ENCODE data around the gene IPO9.

IPO9 gene

GRCh38 chr1:201828820-201829774, at the start of gene IPO9:
Gene IPO9 (plus strand): TSS chr1:201829157. CDS start chr1:201829210, 53 bp downstream.
- DNase-seq (ENCODE audit: extremely low read depth in 1 of 2, low read depth in 1 of 2), result peak; percentile 80 to 92

DNA sequence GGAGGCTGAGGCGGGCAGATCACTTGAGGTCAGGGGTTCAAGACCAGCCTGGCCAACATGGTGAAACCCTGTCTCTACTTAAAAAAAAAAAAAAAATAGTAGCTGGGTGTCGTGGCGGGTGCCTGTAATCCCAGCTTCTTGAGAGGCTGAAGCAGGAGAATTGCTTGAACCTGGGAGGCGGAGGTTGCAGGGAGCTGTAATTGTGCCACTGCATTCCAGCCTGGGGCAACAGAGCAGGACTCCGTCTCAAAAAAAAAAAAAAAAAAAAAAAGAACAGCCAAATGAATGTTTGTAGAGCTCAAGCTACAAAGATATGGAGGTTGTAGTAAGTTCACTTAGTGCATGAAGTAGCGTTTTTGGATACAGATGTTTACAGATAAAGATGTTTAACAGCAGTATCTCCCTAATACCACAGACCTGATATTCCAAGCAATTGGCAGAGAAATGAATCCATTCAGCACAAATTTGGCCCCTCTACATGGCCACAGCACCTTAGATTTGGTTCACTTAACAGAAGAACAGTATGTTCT, 49.5 kb upstream of the IPO9 start:
- DNase-seq (ENCODE audit: extremely low read depth in 1 of 2, low read depth in 1 of 2), result no peak

GRCh38 chr1:201780952-201781351, 48.0 kb upstream of the IPO9 start:
- DNase-seq (ENCODE audit: extremely low read depth in 1 of 2, low read depth in 1 of 2), result no peak

DNA sequence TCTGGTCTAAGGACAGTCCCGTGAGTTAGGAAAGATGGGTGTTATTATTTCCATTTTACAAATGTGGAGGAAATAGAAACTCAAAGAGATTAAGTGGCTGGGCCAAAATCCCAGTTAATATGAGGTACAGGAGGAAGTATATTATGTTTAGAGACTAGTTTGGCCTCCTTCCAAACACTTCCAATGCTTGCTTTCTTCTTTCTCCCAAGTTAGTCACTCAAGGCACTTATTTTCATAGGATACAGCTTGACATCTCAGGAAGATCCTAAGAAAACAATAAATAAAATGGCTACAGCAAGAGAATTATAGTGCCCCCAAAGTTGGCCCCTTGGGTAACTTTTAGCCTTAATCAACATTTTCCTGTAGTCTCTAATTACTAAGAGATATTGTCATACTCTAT, 47.5 kb upstream of the IPO9 start:
- DNase-seq (ENCODE audit: extremely low read depth in 1 of 2, low read depth in 1 of 2), result no peak

DNA sequence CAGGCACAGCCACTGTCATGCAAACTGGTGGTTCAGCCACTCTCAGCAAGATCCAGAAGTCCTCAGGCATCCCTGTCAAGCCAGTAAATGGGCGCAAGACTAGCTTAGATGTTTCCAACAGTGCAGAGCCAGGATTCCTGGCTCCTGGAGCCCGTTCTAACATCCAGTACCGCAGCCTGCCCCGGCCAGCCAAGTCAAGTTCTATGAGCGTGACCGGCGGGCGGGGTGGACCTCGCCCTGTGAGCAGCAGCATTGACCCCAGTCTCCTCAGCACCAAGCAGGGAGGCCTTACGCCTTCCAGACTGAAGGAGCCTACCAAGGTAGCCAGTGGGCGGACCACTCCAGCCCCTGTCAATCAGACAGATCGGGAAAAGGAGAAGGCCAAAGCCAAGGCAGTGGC, 46.6 kb upstream of the IPO9 start:
- DNase-seq (ENCODE audit: extremely low read depth in 1 of 2, low read depth in 1 of 2), result no peak

- no peak for DNase-seq (ENCODE audit: extremely low read depth in 1 of 2, low read depth in 1 of 2)
These were observed 45.9 kb upstream of the IPO9 start for GRCh38 chr1:201783058-201783457.

DNA sequence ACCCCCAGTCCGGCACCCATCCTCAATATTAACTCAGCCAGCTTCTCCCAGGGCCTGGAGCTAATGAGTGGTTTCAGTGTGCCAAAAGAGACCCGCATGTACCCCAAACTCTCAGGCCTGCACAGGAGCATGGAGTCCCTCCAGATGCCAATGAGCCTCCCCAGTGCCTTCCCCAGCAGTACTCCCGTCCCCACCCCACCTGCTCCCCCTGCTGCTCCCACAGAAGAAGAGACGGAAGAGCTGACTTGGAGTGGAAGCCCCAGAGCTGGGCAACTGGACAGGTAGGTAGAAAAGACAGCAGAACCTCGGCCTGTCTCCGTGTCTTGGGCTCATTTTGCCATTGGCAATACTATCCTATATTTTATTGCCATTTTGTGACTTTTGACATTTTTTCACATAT, 45.4 kb upstream of the IPO9 start:
- DNase-seq (ENCODE audit: extremely low read depth in 1 of 2, low read depth in 1 of 2), result no peak

DNA sequence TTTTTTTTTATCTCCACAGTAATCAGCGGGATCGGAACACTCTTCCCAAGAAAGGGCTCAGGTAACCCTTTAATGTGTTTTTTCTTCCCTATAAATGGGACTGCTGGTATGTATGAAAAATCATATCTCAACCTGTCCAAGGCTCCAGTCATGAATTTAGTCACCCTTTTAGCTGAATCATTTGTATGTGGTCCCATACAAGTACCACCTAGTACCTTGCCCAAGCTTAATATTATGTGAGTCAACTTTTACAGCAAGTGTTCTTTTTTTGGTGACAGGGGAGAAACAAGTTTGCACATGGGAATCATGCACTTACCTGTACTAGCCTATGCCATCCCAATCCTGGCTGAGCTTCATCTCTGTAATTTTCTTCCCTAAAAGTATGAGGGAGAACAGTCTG, 43.7 kb upstream of the IPO9 start:
- DNase-seq (ENCODE audit: extremely low read depth in 1 of 2, low read depth in 1 of 2), result no peak

DNA sequence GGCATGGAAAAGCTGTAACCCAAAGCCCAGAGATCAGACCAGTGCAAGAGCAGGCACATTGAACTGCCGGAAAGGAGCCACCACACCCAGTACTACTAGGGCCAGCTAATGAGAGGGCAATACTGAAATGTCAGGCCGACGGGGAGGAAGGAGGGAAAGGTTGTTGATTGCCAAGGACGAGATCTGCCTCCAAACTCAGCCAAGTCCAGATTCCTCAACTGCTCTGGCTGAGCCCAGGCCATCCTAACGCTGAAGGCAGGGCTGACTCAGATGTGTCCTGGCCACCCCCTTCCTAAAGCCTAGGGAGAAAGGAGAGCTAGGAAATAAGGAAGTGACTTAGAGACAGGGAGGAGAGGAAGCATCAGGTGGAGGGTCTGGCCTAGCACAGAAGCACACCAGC, 42.1 kb upstream of the IPO9 start:
- DNase-seq (ENCODE audit: extremely low read depth in 1 of 2, low read depth in 1 of 2), result no peak

GRCh38 chr1:201788296-201788695, 40.7 kb upstream of the IPO9 start:
- no peak for DNase-seq (ENCODE audit: extremely low read depth in 1 of 2, low read depth in 1 of 2)

DNA sequence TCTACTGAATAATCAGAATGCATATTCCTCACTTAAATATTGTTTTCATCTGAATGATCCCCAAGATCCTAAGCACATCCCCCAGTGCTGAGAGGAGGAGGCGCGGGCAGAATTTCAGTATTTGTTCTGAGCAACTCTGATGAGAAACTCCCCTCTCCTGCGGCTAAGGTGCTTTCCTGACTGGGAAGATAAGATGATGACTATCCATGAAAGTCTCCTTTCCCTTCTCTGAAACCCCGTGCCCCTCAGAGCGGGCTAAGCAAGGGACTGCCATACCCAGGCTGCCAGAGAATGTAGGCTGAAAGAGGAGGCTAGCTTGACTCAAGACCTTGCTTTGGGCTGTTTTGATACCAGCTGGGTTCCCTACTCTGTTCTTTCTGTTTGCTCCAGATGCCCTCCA, 39.7 kb upstream of the IPO9 start:
- no peak for DNase-seq (ENCODE audit: extremely low read depth in 1 of 2, low read depth in 1 of 2)

DNA sequence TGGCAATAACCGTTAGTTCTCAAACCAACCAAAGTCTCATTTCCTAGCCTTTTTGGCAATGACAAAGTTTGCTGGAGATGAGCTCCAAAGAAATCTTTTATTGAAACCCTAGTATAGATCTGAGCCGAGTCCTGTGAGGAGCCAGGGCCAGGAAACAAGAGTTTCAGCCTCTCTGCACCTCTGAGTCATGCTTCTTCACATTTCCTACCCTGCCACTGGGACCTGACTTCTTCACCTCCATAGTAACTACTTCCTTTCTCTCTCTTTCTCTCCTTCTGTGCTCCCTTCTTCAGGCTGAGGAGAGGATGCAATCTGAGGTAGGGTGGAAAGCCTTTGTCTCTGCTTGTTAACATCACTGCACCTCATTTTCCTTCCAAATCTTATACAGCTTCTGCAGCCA, 38.7 kb upstream of the IPO9 start:
- DNase-seq (ENCODE audit: extremely low read depth in 1 of 2, low read depth in 1 of 2), result no peak

- DNase-seq (ENCODE audit: extremely low read depth in 1 of 2, low read depth in 1 of 2), result no peak
These were observed 37.7 kb upstream of the IPO9 start for GRCh38 chr1:201791051-201791778.

DNA sequence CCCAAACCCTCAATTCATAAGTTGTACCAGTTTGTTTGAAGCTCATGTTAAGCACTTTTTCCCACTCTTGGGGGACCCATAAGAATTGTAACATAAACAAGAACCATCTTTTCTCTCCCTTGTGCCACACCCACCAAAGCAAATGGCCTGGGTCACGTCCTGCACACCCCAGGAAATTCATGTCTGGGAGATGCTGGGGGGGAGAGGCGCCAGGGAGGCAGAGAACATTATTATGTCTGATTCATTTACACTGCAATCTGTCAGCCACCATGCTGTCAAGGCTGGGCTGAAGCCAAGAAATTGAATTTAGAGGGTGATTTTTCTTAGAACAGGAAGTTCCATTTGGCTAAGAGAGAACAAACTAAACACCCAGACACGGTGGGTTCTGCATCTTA, 37.2 kb upstream of the IPO9 start:
- DNase-seq (ENCODE audit: extremely low read depth in 1 of 2, low read depth in 1 of 2), result no peak

DNA sequence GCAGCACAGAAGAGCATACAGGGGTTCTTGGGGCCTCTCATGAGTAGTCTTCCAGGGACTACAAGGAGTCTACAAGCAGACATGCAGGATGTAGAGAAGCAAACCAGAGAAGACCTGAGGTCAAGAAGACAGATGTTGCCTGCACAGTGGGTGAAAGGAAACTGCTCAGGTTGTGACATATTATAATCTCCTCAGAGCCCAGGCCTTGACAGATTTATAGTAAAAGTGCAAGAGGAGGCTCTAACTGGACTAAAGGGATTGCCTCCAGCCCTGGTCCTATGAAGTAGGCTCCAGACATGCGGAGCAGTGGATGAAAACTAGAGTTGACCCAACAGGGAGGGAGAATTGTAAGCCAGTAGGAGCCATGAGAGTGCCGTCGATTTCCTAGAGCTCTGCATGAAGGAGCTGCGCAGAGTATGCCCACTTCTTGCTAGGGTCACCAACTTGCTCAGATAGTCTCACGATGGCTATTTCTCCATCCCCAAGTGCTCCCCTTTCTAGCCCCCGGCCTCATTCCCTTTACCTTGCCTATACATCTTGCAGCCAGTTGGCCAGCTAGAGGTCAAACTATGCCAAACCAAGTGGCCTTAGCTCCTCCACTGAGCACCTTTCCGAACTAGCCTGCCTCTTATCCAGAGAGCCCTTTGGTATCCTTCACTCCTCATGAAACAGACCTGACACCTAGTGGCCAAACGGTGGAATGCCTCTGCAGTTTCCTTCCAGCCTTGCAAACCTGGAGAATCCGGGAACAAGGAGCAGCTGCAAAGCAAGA, 36.2 kb upstream of the IPO9 start:
- DNase-seq (ENCODE audit: extremely low read depth in 1 of 2, low read depth in 1 of 2), result peak; percentile 7 to 11

GRCh38 chr1:201793306-201793925, 35.5 kb upstream of the IPO9 start:
- no peak for DNase-seq (ENCODE audit: extremely low read depth in 1 of 2, low read depth in 1 of 2)

DNA sequence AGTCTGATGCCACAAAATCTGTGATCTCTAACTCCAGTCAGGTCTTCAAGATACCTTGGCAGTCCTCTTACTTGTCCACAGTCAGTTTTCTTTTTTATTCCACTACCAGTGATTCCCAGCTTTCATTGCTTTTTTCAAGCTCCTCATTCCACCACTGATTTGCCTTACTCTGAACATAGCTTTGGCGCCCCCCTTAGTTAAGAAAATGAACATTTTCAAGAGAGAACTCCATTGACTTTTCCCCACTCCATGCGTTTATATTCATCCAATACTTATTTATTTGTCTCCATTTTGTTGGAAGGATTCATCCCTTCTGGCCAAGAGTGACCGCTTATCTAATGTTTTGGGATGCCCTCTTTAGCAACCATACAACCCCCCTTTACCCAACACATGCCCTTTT, 33.9 kb upstream of the IPO9 start:
- no peak for DNase-seq (ENCODE audit: extremely low read depth in 1 of 2, low read depth in 1 of 2)

DNA sequence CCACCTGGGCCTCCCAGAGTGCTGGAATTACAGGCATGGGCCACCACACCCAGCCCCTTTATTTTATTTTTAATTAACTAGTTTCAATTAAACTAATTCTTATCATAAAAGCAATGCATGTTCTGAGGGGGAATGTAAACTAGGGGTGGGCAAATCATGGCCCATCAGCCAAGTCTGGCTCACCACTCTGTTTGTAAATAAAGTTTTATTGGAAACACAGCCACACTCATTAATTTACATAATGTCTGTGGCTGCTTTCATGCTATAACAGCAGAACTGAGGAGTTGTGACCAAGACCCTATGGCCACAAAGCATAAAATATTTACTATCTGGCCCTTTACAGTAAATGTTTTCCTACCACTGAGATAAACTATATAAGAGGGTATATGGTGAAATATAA, 28.7 kb upstream of the IPO9 start:
- DNase-seq (ENCODE audit: extremely low read depth in 1 of 2, low read depth in 1 of 2), result no peak

DNA sequence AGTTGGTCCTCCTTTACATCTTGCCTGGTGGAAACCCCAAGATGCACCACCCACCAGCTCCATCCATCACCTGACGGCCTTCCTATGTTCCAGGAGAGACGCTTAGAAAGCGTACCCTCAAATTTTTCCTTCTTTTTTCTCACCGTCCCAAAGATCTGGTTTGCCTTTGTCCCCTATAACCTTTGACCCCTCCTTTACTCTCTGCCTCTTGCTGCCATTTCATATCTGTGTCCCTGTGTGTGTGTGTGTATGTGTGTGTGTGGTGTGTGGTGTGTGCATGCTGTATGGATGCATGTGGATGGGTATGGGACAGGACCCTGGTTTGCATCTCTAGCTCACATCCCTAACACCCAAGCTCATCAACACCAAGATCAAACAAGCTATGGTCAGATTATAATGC, 22.2 kb upstream of the IPO9 start:
- no peak for DNase-seq (ENCODE audit: extremely low read depth in 1 of 2, low read depth in 1 of 2)

DNA sequence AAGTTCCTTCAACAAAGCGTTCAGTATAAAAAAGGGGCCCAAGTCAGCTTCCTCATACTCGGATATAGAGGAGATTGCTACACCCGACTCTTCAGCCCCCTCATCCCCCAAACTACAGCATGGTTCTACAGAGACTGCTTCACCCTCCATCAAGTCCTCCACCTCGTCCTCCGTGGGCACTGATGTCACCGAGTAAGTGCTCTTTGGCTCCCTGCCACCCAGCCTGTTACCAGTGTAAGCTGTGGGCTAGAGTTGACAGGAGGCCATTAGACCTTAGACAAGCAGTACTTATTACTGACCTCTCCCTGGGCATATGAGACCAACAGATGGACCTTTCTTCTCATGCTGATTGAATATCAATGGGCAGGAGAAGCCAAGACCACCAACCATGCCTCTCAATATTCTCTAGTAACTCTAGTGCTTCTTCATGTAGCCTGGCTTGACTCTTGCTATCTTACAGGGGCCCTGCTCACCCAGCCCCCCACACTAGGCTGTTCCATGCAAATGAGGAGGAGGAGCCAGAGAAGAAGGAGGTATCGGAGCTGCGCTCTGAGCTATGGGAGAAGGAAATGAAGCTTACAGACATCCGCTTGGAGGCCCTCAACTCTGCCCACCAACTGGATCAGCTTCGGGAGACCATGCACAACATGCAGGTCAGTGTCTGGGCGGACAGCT, 20.9 kb upstream of the IPO9 start:
- DNase-seq (ENCODE audit: extremely low read depth in 1 of 2, low read depth in 1 of 2), result no peak
